Neural cell (in vitro differentiated cells): Measurements from ENCODE around the gene DRAM2. TPM values are rescaled to one million over a fixed set of nuclear protein-coding genes. Genes with fewer than 3 reads are reported as not detected.

Experiments
- H2AFZ ChIP-seq: fragments of 200-600, 300-800 bp; sonication (generic), shearing (Covaris generic); 2 replicates; pipeline ENCODE4 v1.6.0; 2014; ENCODE audit warnings: low read depth, mild to moderate bottlenecking, antibody characterized with exemption, low read length, moderate library complexity
- H3F3A ChIP-seq: fragments of 200-600 bp; shearing (Covaris generic); 2 replicates; pipeline ENCODE4 v1.6.1; 2016; ENCODE audit warnings: mild to moderate bottlenecking, moderate library complexity, mixed read lengths, antibody characterized with exemption, low read length; ENCODE audit not compliant: insufficient read depth, poor library complexity, severe bottlenecking
- H3K27ac ChIP-seq: fragments of 200-600, 300-800 bp; sonication (generic), shearing (Covaris generic); 2 replicates; pipeline ENCODE4 v1.5.1; 2014; ENCODE audit warnings: mild to moderate bottlenecking, low read length, moderate library complexity
- H3K27me3 ChIP-seq: fragments of 300-800, 200-600 bp; sonication (generic), shearing (Covaris generic); 2 replicates; pipeline ENCODE4 v1.6.0; 2014; ENCODE audit warnings: mild to moderate bottlenecking, low read depth, low read length, moderate library complexity; ENCODE audit not compliant: insufficient read depth
- H3K36me3 ChIP-seq: fragments of 300-800, 200-600 bp; sonication (generic), shearing (Covaris generic); 2 replicates; pipeline ENCODE4 v1.5.1; 2014; ENCODE audit warnings: mild to moderate bottlenecking, antibody characterized with exemption, low read length, moderate library complexity; ENCODE audit not compliant: insufficient read depth
- H3K4me2 ChIP-seq: fragments of 300-800, 200-600 bp; sonication (generic), shearing (Covaris generic); 2 replicates; pipeline ENCODE4 v1.6.0; 2014; ENCODE audit warnings: mild to moderate bottlenecking, low read length
- H3K4me3 ChIP-seq: fragments of 300-800, 200-600 bp; sonication (generic), shearing (Covaris generic); 2 replicates; pipeline ENCODE4 v1.5.1; 2014; ENCODE audit warnings: mild to moderate bottlenecking, low read length, moderate library complexity
- H3K79me2 ChIP-seq: fragments of 200-600 bp; shearing (Covaris generic); replicated peaks from 2 replicates; pipeline ENCODE4 v1.6.0; 2014; ENCODE audit warnings: mild to moderate bottlenecking, low read length, moderate library complexity; ENCODE audit not compliant: insufficient read depth
- H3K9ac ChIP-seq: fragments of 300-800, 200-600 bp; sonication (generic), shearing (Covaris generic); 2 replicates; pipeline ENCODE4 v1.6.1; 2016; ENCODE audit warnings: mild to moderate bottlenecking, low read length, mixed read lengths
- H3K9me2 ChIP-seq: fragments of 200-600 bp; shearing (Covaris generic); 2 replicates; pipeline ENCODE4 v1.6.1; 2016; ENCODE audit warnings: mild to moderate bottlenecking, low read length, mixed read lengths; ENCODE audit not compliant: insufficient read depth
- H3K9me3 ChIP-seq: fragments of 200-600, 300-800 bp; sonication (generic), shearing (Covaris generic); 2 replicates; pipeline ENCODE4 v1.6.1; 2016; ENCODE audit warnings: mild to moderate bottlenecking, mixed run types, low read length, moderate library complexity, mixed read lengths
- H4K20me1 ChIP-seq: fragments of 200-600 bp; shearing (Covaris generic); 2 replicates; pipeline ENCODE4 v1.6.1; 2016; ENCODE audit warnings: mild to moderate bottlenecking, mixed run types; ENCODE audit not compliant: insufficient read depth
- EP300 ChIP-seq: fragments of 450-650 bp; conservative IDR thresholded peaks from 2 replicates; pipeline ENCODE4 v1.6.1; 2014; ENCODE audit warnings: antibody characterized with exemption, mild to moderate bottlenecking, moderate library complexity; ENCODE audit not compliant: poor library complexity, severe bottlenecking
- EZH2 ChIP-seq: fragments of 200-600, 300-800 bp; shearing (Covaris generic), sonication (generic); IDR thresholded peaks from 2 replicates; pipeline ENCODE4 v1.6.1; 2014; ENCODE audit warnings: antibody characterized with exemption, low read length, borderline replicate concordance, mild to moderate bottlenecking; ENCODE audit not compliant: insufficient read depth, poor library complexity, severe bottlenecking
- MXI1 ChIP-seq: fragments of 450-650 bp; conservative IDR thresholded peaks from 2 replicates; pipeline ENCODE4 v1.6.1; 2014; ENCODE audit warnings: antibody characterized with exemption, mild to moderate bottlenecking; ENCODE audit not compliant: poor library complexity, severe bottlenecking
- POLR2AphosphoS5 ChIP-seq: IDR thresholded peaks from 2 replicates; pipeline ENCODE4 v1.6.1; 2012
- RAD21 ChIP-seq: fragments of 450-650 bp; conservative IDR thresholded peaks from 2 replicates; pipeline ENCODE4 v1.6.1; 2014; ENCODE audit warnings: antibody characterized with exemption, mild to moderate bottlenecking, moderate library complexity
- SMC3 ChIP-seq: fragments of 450-650 bp; conservative IDR thresholded peaks from 2 replicates; pipeline ENCODE4 v1.6.1; 2014; ENCODE audit warnings: antibody characterized with exemption, mild to moderate bottlenecking, moderate library complexity; ENCODE audit not compliant: poor library complexity
- TAF1 ChIP-seq: IDR thresholded peaks from 2 replicates; pipeline ENCODE4 v1.6.1; 2012; ENCODE audit warnings: low read depth
- polyA plus RNA-seq: library from polyadenylated mRNA; depleted of rRNA; stranded (reverse); fragments of >200 nt; gene quantifications from 2 replicates; pipeline ENCODE4 v1.2.3, GENCODE V29; 2014
- TF ChIP-seq, protein P1 (sequence below): fragments of 450-650 bp; IDR thresholded peaks from 2 replicates; pipeline ENCODE4 v1.5.1; 2014; ENCODE audit warnings: antibody characterized with exemption, mild to moderate bottlenecking, moderate library complexity; ENCODE audit not compliant: poor library complexity, severe bottlenecking
- TF ChIP-seq, protein P2 (sequence below): IDR thresholded peaks from 2 replicates; pipeline ENCODE4 v1.6.1; 2012; ENCODE audit warnings: borderline replicate concordance

The DRAM2 gene
- polyA plus RNA-seq, 1 donor from 2014 or later, result 71.0 TPM

DNA sequence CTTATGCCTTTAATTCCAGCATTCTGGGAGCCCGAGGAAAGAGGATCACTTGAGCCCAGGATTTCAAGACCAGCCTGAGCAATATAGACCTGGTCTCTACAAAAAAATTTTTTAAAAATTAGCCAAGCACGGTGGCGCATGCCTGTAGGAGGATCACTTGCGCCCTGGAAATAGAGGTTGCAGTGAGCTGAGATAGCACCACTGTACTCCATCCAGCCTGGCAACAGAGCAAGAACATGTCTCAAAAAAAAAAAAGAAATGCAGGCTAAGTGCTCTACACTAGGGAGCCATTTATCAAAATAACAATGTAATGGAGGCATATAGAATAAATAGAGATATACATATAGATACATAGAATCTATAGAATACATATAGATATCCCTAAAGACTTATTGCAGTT, 23.5 kb upstream of the DRAM2 start:
- H3K9me2 ChIP-seq, result no peaks in the 10 kb centered on the region
- H3K4me3 ChIP-seq, result no peak overlapping the region
- TF ChIP-seq, protein P1, sequence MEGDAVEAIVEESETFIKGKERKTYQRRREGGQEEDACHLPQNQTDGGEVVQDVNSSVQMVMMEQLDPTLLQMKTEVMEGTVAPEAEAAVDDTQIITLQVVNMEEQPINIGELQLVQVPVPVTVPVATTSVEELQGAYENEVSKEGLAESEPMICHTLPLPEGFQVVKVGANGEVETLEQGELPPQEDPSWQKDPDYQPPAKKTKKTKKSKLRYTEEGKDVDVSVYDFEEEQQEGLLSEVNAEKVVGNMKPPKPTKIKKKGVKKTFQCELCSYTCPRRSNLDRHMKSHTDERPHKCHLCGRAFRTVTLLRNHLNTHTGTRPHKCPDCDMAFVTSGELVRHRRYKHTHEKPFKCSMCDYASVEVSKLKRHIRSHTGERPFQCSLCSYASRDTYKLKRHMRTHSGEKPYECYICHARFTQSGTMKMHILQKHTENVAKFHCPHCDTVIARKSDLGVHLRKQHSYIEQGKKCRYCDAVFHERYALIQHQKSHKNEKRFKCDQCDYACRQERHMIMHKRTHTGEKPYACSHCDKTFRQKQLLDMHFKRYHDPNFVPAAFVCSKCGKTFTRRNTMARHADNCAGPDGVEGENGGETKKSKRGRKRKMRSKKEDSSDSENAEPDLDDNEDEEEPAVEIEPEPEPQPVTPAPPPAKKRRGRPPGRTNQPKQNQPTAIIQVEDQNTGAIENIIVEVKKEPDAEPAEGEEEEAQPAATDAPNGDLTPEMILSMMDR, result no peak
- TF ChIP-seq TAF1, result no peak
- no peak for TF ChIP-seq EZH2
- no peak for TF ChIP-seq MXI1
- H2AFZ ChIP-seq, result no peak overlapping the region
- no peaks in the 10 kb centered on the region for H4K20me1 ChIP-seq
- no peaks in the 10 kb centered on the region for H3K79me2 ChIP-seq
- no peak overlapping the region for H3K27ac ChIP-seq
- no peaks in the 10 kb centered on the region for H3K9me3 ChIP-seq
- H3K4me2 ChIP-seq, result no peak overlapping the region
- no peaks in the 10 kb centered on the region for H3K27me3 ChIP-seq
- no peaks in the 10 kb centered on the region for H3K36me3 ChIP-seq
- H3K9ac ChIP-seq, result no peak overlapping the region
- no peaks in the 10 kb centered on the region for H3F3A ChIP-seq

DNA sequence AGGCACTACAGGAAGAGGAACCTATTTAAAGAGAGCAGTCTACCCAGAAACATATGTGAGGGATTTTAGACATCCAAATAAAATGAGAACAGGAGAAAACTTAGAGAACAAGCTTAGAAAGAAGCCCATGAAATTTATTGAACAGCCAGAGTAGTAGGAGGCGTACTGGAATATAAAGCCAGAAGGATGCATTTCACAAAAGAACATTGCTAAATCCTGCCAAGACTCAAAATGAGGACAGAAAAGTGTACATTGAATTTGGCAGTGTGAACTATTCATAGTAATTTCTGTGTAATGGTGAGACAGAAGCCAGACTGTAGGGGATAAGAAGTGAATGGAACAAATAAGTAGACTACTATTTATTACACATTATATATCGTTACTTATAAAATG, 22.6 kb upstream of the DRAM2 start:
- H3K36me3 ChIP-seq, result no peaks in the 10 kb centered on the region
- H3K9me3 ChIP-seq, result no peaks in the 10 kb centered on the region
- H3K9ac ChIP-seq, result no peak overlapping the region
- H3K4me3 ChIP-seq, result no peak overlapping the region
- H3K27me3 ChIP-seq, result no peaks in the 10 kb centered on the region
- TF ChIP-seq MXI1, result no peak
- TF ChIP-seq, protein P1, result no peak
- no peak for TF ChIP-seq SMC3
- no peak for TF ChIP-seq POLR2AphosphoS5
- TF ChIP-seq EZH2, result no peak
- TF ChIP-seq, protein P2, sequence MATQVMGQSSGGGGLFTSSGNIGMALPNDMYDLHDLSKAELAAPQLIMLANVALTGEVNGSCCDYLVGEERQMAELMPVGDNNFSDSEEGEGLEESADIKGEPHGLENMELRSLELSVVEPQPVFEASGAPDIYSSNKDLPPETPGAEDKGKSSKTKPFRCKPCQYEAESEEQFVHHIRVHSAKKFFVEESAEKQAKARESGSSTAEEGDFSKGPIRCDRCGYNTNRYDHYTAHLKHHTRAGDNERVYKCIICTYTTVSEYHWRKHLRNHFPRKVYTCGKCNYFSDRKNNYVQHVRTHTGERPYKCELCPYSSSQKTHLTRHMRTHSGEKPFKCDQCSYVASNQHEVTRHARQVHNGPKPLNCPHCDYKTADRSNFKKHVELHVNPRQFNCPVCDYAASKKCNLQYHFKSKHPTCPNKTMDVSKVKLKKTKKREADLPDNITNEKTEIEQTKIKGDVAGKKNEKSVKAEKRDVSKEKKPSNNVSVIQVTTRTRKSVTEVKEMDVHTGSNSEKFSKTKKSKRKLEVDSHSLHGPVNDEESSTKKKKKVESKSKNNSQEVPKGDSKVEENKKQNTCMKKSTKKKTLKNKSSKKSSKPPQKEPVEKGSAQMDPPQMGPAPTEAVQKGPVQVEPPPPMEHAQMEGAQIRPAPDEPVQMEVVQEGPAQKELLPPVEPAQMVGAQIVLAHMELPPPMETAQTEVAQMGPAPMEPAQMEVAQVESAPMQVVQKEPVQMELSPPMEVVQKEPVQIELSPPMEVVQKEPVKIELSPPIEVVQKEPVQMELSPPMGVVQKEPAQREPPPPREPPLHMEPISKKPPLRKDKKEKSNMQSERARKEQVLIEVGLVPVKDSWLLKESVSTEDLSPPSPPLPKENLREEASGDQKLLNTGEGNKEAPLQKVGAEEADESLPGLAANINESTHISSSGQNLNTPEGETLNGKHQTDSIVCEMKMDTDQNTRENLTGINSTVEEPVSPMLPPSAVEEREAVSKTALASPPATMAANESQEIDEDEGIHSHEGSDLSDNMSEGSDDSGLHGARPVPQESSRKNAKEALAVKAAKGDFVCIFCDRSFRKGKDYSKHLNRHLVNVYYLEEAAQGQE, result no peak
- no peak for TF ChIP-seq TAF1
- TF ChIP-seq EP300, result no peak
- no peak for TF ChIP-seq RAD21
- no peaks in the 10 kb centered on the region for H3F3A ChIP-seq
- H4K20me1 ChIP-seq, result no peaks in the 10 kb centered on the region
- no peaks in the 10 kb centered on the region for H3K9me2 ChIP-seq
- no peaks in the 10 kb centered on the region for H3K79me2 ChIP-seq
- H3K4me2 ChIP-seq, result no peak overlapping the region
- no peak overlapping the region for H2AFZ ChIP-seq
- H3K27ac ChIP-seq, result no peak overlapping the region
